GM12891 (cell line): ENCODE measurements around the gene KDM2B.

ENCODE experiments used
- DNase-seq: peaks from one replicate; pipeline ENCODE4 v3.0.0; 2011; ENCODE audit warnings: low spot score; ENCODE audit not compliant: insufficient read length
- FAIRE-seq: peaks from 2 replicates; lab custom pipeline; 2011; peaks lifted over from hg19 to GRCh38; lab: Jason Lieb, UNC
- PAX5 ChIP-seq: IDR thresholded peaks from 2 replicates; pipeline ENCODE4 v1.6.1; 2011; ENCODE audit warnings: low read length, moderate library complexity, mild to moderate bottlenecking; ENCODE audit not compliant: insufficient read depth, severe bottlenecking
- POLR2A ChIP-seq: IDR thresholded peaks from 2 replicates; pipeline ENCODE4 v1.6.1; 2011; ENCODE audit warnings: low read depth, low read length, control low read depth
- POLR2AphosphoS5 ChIP-seq: IDR thresholded peaks from 2 replicates; pipeline ENCODE4 v1.6.1; 2011; ENCODE audit warnings: low read depth, low read length, control low read depth
- POU2F2 ChIP-seq: IDR thresholded peaks from 2 replicates; pipeline ENCODE4 v1.6.1; 2011; ENCODE audit warnings: low read depth, mild to moderate bottlenecking, control low read depth, low read length, moderate library complexity
- SPI1 ChIP-seq: IDR thresholded peaks from 2 replicates; pipeline ENCODE4 v1.6.1; 2011; ENCODE audit warnings: low read depth, low read length, control low read depth
- TAF1 ChIP-seq: IDR thresholded peaks from 2 replicates; pipeline ENCODE4 v1.6.1; 2011; ENCODE audit warnings: low read depth, low read length, control low read depth

Gene KDM2B

GRCh38 chr12:121507245-121507644, 73.6 kb downstream of the KDM2B start:
- no peak for FAIRE-seq

GRCh38 chr12:121505513-121505912, 75.3 kb downstream of the KDM2B start:
- no peak for DNase-seq
- no peak for TF ChIP-seq POLR2AphosphoS5
- FAIRE-seq, result no peak

More at GRCh38 chr12:121507245-121507644, 73.6 kb downstream of the KDM2B start:
- no peak for TF ChIP-seq POLR2A
- TF ChIP-seq PAX5, result no peak
- no peak for TF ChIP-seq POU2F2
- no peak for TF ChIP-seq POLR2AphosphoS5
- no peak for TF ChIP-seq SPI1
- no peak for TF ChIP-seq TAF1
- DNase-seq, result no peak

- no peak for DNase-seq
- TF ChIP-seq SPI1, result no peak
- no peak for TF ChIP-seq PAX5
- TF ChIP-seq POLR2A, result no peak
- TF ChIP-seq POU2F2, result no peak
- no peak for TF ChIP-seq TAF1
- no peak for TF ChIP-seq POLR2AphosphoS5
- no peak for FAIRE-seq
Measured at GRCh38 chr12:121504505-121504904, 76.3 kb downstream of the KDM2B start.

DNA sequence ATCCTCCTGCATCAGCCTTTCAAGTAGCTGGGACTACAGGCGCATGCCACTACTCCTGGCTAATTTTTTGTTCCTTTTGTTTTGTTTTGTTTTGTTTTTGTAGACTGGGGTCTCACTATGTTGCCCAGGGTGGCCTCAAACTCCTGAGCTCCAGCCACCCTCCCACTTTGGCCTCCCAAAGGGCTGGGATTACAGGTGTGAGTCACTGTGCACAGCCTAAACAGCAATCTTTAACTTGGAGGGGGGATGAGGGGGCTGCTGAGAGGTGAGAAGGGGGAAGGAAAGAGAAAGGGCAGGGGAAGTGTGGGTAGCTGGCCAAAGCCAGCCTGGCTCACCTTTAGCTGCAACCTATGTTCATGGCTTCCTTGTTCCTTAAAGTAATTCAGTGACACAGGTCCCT, 77.4 kb downstream of the KDM2B start:
- no peak for TF ChIP-seq SPI1
- TF ChIP-seq POLR2A, result no peak
- FAIRE-seq (no peak), DNase-seq (no peak)

DNA sequence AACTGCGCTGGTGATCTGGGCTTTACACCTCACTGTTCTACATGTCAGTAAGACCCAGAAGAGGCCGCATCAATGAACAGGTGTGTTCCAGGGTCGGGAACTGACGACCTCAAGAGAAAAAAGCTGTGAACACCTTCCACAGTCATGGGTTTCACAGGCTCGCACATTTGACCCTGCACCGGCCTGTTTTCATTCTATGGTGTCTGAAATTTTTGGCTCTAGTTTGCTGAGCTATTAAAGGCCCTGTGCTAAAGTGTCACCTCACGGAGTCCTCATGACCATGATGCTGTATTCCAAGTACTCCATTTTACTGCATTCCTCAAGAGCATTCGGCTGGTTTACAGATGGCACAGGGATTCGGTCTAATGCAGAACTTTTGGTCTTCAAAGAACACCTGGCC, 78.9 kb downstream of the KDM2B start:
- no peak for FAIRE-seq
- no peak for TF ChIP-seq POLR2A
- DNase-seq, result no peak

DNA sequence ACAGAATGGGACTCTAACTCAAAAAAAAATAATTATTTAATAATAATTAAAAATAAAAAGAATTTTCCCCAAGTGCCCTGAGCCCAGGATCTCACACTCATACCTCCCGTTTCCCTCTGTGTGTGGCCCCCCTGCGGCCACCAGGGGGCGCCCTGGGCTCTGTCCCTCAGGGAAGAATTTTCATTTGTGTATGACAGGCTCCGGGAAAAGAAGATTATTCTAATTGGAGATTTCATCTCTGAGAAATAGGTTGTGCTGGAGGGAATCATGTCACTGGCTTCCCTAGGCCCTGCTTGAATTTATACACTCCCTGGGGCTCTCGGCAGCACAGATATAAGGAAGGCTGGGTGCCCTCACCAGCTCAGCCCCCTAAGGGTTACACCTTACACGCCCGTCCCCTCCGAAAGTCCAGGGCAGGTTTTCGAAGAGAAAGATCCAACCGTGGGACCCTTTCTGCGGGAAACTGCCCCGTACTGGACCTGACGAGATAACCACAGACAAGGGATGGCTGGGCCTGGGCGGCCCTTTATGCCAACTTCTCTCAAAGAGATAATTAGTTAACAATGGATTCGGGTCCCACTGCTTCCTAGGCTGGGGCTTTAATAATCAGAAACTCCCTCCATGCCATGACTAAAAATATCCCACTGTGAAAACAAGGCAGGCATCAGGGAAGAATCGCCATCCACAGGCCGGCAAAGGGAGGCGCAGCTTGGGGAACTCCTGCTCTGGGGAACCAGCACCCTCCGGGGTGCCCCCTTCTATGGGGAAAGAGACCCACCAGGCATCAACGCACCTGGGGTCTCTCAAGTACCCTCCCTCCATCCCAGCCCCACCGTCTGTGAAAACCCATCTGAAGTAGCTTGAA, 80.7 kb downstream of the KDM2B start:
- FAIRE-seq (no peak), DNase-seq (peak; percentile 72)
- TF ChIP-seq POU2F2 (no peak), TAF1 (no peak), PAX5 (no peak), POLR2A (no peak), SPI1 (no peak), POLR2AphosphoS5 (no peak)

GRCh38 chr12:121495746-121496145, 85.1 kb downstream of the KDM2B start:
- DNase-seq, result no peak
- TF ChIP-seq SPI1, result no peak
- no peak for TF ChIP-seq PAX5
- no peak for TF ChIP-seq POLR2AphosphoS5
- TF ChIP-seq POU2F2, result no peak
- TF ChIP-seq POLR2A, result no peak
- TF ChIP-seq TAF1, result no peak
- FAIRE-seq, result peak; percentile 9

- TF ChIP-seq SPI1 (no peak), POU2F2 (no peak)
- FAIRE-seq (peak; percentile 23), DNase-seq (no peak)
Measured at GRCh38 chr12:121494093-121494787, 86.6 kb downstream of the KDM2B start.

- FAIRE-seq, result no peak
- TF ChIP-seq POU2F2 (no peak), SPI1 (no peak), POLR2AphosphoS5 (no peak), POLR2A (no peak), TAF1 (no peak), PAX5 (no peak)
- no peak for DNase-seq
Measured at GRCh38 chr12:121490401-121491281, 90.2 kb downstream of the KDM2B start.

GRCh38 chr12:121489874-121490273, 90.9 kb downstream of the KDM2B start:
- FAIRE-seq, result no peak
- TF ChIP-seq POLR2A, result no peak
- TF ChIP-seq PAX5, result no peak
- TF ChIP-seq POU2F2, result no peak
- TF ChIP-seq POLR2AphosphoS5, result no peak
- TF ChIP-seq TAF1, result no peak
- TF ChIP-seq SPI1, result no peak

More at GRCh38 chr12:121489874-121490273, 90.9 kb downstream of the KDM2B start:
- no peak for DNase-seq
